Measurements from ENCODE around the gene UVRAG.
"Not testable (repeated sequence)": the region's sequence is repeated elsewhere in the genome, so short reads cannot be mapped to it uniquely, and the experiment has no call there.

DNA sequence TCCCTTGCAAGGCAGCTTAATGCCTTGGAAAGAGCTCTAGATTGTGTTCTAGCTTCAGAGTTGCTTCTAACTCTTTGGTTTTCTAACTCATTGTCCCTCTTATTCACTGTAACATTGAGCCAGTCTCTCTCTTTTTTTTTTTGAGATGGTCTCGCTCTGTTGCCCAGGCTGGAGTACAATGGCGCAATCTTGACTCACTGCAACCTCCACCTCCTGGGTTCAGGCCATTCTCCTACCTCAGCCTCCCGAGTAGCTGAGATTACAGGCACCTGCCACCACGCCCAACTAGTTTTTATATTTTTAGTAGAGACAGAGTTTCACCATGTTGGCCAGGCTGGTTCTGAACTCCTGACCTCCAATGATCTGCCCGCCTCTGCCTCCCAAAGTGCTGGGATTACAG is 266.1 kb downstream of the UVRAG start:
- TF ChIP-seq, protein P1, sequence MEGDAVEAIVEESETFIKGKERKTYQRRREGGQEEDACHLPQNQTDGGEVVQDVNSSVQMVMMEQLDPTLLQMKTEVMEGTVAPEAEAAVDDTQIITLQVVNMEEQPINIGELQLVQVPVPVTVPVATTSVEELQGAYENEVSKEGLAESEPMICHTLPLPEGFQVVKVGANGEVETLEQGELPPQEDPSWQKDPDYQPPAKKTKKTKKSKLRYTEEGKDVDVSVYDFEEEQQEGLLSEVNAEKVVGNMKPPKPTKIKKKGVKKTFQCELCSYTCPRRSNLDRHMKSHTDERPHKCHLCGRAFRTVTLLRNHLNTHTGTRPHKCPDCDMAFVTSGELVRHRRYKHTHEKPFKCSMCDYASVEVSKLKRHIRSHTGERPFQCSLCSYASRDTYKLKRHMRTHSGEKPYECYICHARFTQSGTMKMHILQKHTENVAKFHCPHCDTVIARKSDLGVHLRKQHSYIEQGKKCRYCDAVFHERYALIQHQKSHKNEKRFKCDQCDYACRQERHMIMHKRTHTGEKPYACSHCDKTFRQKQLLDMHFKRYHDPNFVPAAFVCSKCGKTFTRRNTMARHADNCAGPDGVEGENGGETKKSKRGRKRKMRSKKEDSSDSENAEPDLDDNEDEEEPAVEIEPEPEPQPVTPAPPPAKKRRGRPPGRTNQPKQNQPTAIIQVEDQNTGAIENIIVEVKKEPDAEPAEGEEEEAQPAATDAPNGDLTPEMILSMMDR (IDR thresholded peaks at IDR 0.05; ENCODE audit: low read depth, low read length), result not testable (repeated sequence)
- TF ChIP-seq EZH2phosphoT487 (IDR thresholded peaks at IDR 0.05; ENCODE audit: low read depth), result not testable (repeated sequence)

All from OCI-LY3 (cell line).